ENCODE data around the gene TCIRG1.

- TF ChIP-seq CTCF (IDR thresholded peaks at IDR 0.05): no peak
- TF ChIP-seq EZH2 (IDR thresholded peaks at IDR 0.05): no peak
Observed at GRCh38 chr11:68037411-68038225, 1.2 kb upstream of the TCIRG1 start.

Data from neural progenitor cell (in vitro differentiated cells).